Spleen (tissue), 11 donors: ENCODE results near the gene CIRBP. TPM values are rescaled to one million over a fixed set of nuclear protein-coding genes. Genes with fewer than 3 reads are reported as not detected.
"Not testable (repeated sequence)": the region's sequence is repeated elsewhere in the genome, so short reads cannot be mapped to it uniquely, and the experiment has no call there.

Source experiments
- DNase-seq: peaks from one replicate; pipeline ENCODE4 v3.0.0-alpha.2; 2020
- H3K27ac ChIP-seq, 8 donors: fragments of 200-600 bp; sonication (generic) in 7 of 8; 1 replicate in 4 of 8; 2 replicates in 4 of 8; pipeline versions ENCODE4 v1.5.0 to v1.8.0; 2016 to 2021; ENCODE audit warnings: inconsistent platforms in 4 of 8, mild to moderate bottlenecking in 4 of 8, moderate library complexity in 1 of 8
- H3K27me3 ChIP-seq, 7 donors: fragments of 200-600 bp; sonication (generic) in 6 of 7; replicated peaks in 1 of 7; 1 replicate in 4 of 7; 2 replicates in 3 of 7; pipeline versions ENCODE4 v1.5.0 to v1.8.0; 2016 to 2021; ENCODE audit warnings: inconsistent platforms in 3 of 7, mild to moderate bottlenecking in 1 of 7
- H3K36me3 ChIP-seq, 6 donors: fragments of 200-600 bp; sonication (generic) in 5 of 6; 1 replicate in 4 of 6; 2 replicates in 2 of 6; pipeline versions ENCODE4 v1.5.0 to v1.8.0; 2016 to 2021; ENCODE audit warnings: inconsistent platforms in 2 of 6
- H3K4me1 ChIP-seq, 6 donors: fragments of 200-600 bp; sonication (generic) in 5 of 6; 1 replicate in 3 of 6; 2 replicates in 3 of 6; pipeline versions ENCODE4 v1.5.0 to v1.8.0; 2016 to 2021; ENCODE audit warnings: inconsistent platforms in 3 of 6
- H3K4me3 ChIP-seq, 8 donors: fragments of 200-600 bp; sonication (generic) in 7 of 8; 1 replicate in 4 of 8; 2 replicates in 4 of 8; pipeline versions ENCODE4 v1.5.0 to v1.8.0; 2016 to 2021; ENCODE audit warnings: inconsistent platforms in 4 of 8, mild to moderate bottlenecking in 4 of 8, moderate library complexity in 2 of 8
- H3K9me3 ChIP-seq, 8 donors: fragments of 200-600 bp; sonication (generic) in 7 of 8; 1 replicate in 4 of 8; 2 replicates in 4 of 8; pipeline versions ENCODE4 v1.5.0 to v1.8.0; 2016 to 2021; ENCODE audit warnings: inconsistent platforms in 4 of 8
- CTCF ChIP-seq, 11 experiments: fragments of 200-600 bp in 7 of 11; fragments of 450-650 bp in 4 of 11; sonication (generic) in 4 of 11; IDR thresholded peaks in 8 of 11; conservative IDR thresholded peaks in 3 of 11; 1 replicate in 7 of 11; 2 replicates in 4 of 11; pipeline versions ENCODE4 v1.4.0 to v1.8.0; 2016 to 2021; ENCODE audit warnings: antibody characterized with exemption in 11 of 11, inconsistent platforms in 4 of 11, mild to moderate bottlenecking in 1 of 11
- POLR2A ChIP-seq, 3 donors: fragments of 450-650 bp; IDR thresholded peaks; one replicate each; pipeline ENCODE4 v1.5.1; 2017; ENCODE audit warnings: antibody characterized with exemption in 3 of 3, mild to moderate bottlenecking in 1 of 3
- POLR2AphosphoS5 ChIP-seq, 3 donors: sonication (generic); formaldehyde crosslinking; IDR thresholded peaks; one replicate each; pipeline ENCODE4 v1.5.1; 2017; ENCODE audit warnings: antibody characterized with exemption in 3 of 3
- WGBS, 5 donors: extraction: QIAGEN DNeasy Blood & Tissue Kit in 3 of 5; methylation state at CpG; one replicate each; pipeline versions ENCODE4 v1.1.5 to v1.1.7; 2013 to 2018; 5-methylcytosine and 5-hydroxymethylcytosine counted together
- intact Hi-C: fragments of 100-400 bp; cut with DNase I; formaldehyde crosslinking; loops from one replicate; pipeline ENCODE4 v1.15.0; 2023; ENCODE audit warnings: low total_unique reads
- polyA plus RNA-seq, 3 donors: library from polyadenylated mRNA; stranded (reverse); fragments of 200-250 nt; gene quantifications; one replicate each; pipeline ENCODE4 v1.2.1, GENCODE V29; 2013
- total RNA-seq, 7 donors: library from RNA; depleted of rRNA in 3 of 7; stranded (reverse); fragments of >200 nt in 3 of 7; fragmentation: NEBNext Ultra II Directional in 4 of 7; extraction: Animal tissue kit (Norgen Biotek cat#: 25700) in 4 of 7; gene quantifications; one replicate each; pipeline versions ENCODE4 v1.1.0 to v1.2.1, GENCODE V29; 2016 to 2021
- donor health status: healthy with polysubstance abuse.
- donor health status: DM: no; HTN: no; CAD: no; lungs with moderate emphysema.
- donor health status: DM: no; HTN: no; CAD: no.
- donor health status: Bipolar disorder and iron deficiency.
- donor health status: healthy.
- donor health status: DM: no; HTN: no; CAD: no.
- donor health status: DM: yes; HTN: yes; CAD: no.

CIRBP gene
- total and polyA plus RNA-seq, 10 donors = 333 to 894 (median 516) TPM

- WGBS, 5 donors = 54 to 78% (median 57%) methylated on average over 15 to 33 of the region's 33 CpGs
- Histone ChIP-seq H3K27ac (peak overlapping the region; percentile 45 to 100 (median 94)), H3K36me3 (peaks cover 0 to 15% (median 0%) of the 10 kb centered on the region in 6 donors), H3K4me3 (peak overlapping the region in 5 of 8 donors; percentile 9 to 61 (median 21)), H3K4me1 (peaks cover 52 to 94% (median 83%) of the 10 kb centered on the region in 6 donors), H3K27me3 (peaks cover 0 to 14% (median 0%) of the 10 kb centered on the region in 7 donors), H3K9me3 (no peaks in the 10 kb centered on the region)
- peak; percentile 97 for DNase-seq
- TF ChIP-seq POLR2AphosphoS5 (IDR thresholded peaks at IDR 0.05) = peak; percentile 59 to 80 (median 68)
- TF ChIP-seq POLR2A (IDR thresholded peaks at IDR 0.05) = no peak
- peak; percentile 87 to 99 (median 97) for TF ChIP-seq CTCF (IDR thresholded peaks at IDR 0.05 in 8 of 11, conservative IDR thresholded peaks at IDR 0.05 in 3 of 11)
- intact Hi-C loops = loop anchor here (2.0 kb wide), 1 partner anchor 23 kb away; no protein-coding TSS in a partner anchor
Measured at GRCh38 chr19:1243768-1244692, 25.1 kb upstream of the CIRBP start.

DNA sequence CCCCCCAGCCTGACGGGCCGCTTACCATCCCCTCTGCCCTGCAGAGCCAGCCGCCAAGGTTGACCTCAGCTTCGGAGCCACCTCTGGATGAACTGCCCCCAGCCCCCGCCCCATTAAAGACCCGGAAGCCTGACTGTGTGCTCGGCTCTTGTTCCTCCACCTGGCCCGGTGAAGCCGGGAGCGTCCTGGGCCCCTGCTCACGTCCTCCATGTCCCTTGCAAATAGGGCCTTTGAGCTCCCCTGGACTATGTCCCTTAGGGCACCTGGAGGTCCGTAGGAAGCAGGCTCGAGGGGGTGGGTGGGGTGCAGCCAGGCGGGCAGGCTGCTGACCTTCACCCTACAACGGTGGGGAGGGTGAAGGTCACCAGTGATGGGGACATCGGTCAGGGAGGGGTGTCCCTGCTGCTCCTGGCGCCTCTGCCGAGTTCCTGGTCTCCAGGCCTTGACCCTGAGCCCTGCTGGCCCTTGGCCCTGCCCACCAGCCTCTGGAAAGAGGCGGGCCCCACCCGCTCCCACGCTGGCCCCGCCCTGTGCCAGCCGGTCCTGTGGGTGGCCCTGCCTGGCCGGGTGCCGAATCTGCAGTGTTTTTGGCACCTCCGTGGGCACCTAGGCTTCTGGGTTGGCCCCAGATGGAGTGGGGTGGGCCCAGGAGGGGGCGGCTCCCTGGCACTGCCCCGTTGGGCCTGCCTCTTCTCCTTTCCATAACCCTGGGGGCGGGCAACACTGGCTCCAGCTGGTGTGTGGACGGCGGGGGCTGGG lies 24.3 kb upstream of the CIRBP start:
- intact Hi-C loops = loop anchor here (2.0 kb wide), 1 partner anchor 22 kb away; no protein-coding TSS in a partner anchor
- peaks cover 52 to 86% (median 77%) of the 10 kb centered on the region in 6 donors for H3K4me1 ChIP-seq
- DNase-seq = peak; percentile 92
- TF ChIP-seq POLR2A (IDR thresholded peaks at IDR 0.05) = no peak
- TF ChIP-seq CTCF (IDR thresholded peaks at IDR 0.05 in 8 of 11, conservative IDR thresholded peaks at IDR 0.05 in 3 of 11) = peak in 2 of 11 experiments; percentile 3 to 11
- peak; percentile 44 to 82 (median 63) for TF ChIP-seq POLR2AphosphoS5 (IDR thresholded peaks at IDR 0.05)
- WGBS, 5 donors = 28 to 47% (median 36%) methylated on average over 12 to 31 of the region's 31 CpGs
- H3K4me3 ChIP-seq = peak overlapping the region in 5 of 8 donors; percentile 9 to 61 (median 21)
- peaks cover 0 to 8% (median 0%) of the 10 kb centered on the region in 7 donors for H3K27me3 ChIP-seq
- H3K27ac ChIP-seq = peak overlapping the region; percentile 45 to 100 (median 94)
- peaks cover 0 to 16% (median 0%) of the 10 kb centered on the region in 6 donors for H3K36me3 ChIP-seq
- H3K9me3 ChIP-seq = no peaks in the 10 kb centered on the region

GRCh38 chr19:1245494-1246264 lies 23.5 kb upstream of the CIRBP start:
- no peaks in the 10 kb centered on the region for H3K9me3 ChIP-seq
- TF ChIP-seq POLR2AphosphoS5 (IDR thresholded peaks at IDR 0.05) (peak; percentile 71 to 84 (median 75)), POLR2A (IDR thresholded peaks at IDR 0.05) (no peak)
- 63 to 85% (median 77%) methylated on average over 10 to 26 of the region's 26 CpGs for WGBS, 5 donors
- peak overlapping the region in 1 of 8 donors; percentile 61 for H3K4me3 ChIP-seq
- H3K36me3 ChIP-seq = peaks cover 0 to 23% (median 2%) of the 10 kb centered on the region in 6 donors
- peaks cover 0 to under 1% (median 0%) of the 10 kb centered on the region in 7 donors for H3K27me3 ChIP-seq
- peak overlapping the region; percentile 45 to 100 (median 94) for H3K27ac ChIP-seq
- DNase-seq = peak; percentile 88
- peaks cover 48 to 78% (median 70%) of the 10 kb centered on the region in 6 donors for H3K4me1 ChIP-seq
- intact Hi-C loops = loop anchor here (2.0 kb wide), 1 partner anchor 21 kb away; no protein-coding TSS in a partner anchor

DNA sequence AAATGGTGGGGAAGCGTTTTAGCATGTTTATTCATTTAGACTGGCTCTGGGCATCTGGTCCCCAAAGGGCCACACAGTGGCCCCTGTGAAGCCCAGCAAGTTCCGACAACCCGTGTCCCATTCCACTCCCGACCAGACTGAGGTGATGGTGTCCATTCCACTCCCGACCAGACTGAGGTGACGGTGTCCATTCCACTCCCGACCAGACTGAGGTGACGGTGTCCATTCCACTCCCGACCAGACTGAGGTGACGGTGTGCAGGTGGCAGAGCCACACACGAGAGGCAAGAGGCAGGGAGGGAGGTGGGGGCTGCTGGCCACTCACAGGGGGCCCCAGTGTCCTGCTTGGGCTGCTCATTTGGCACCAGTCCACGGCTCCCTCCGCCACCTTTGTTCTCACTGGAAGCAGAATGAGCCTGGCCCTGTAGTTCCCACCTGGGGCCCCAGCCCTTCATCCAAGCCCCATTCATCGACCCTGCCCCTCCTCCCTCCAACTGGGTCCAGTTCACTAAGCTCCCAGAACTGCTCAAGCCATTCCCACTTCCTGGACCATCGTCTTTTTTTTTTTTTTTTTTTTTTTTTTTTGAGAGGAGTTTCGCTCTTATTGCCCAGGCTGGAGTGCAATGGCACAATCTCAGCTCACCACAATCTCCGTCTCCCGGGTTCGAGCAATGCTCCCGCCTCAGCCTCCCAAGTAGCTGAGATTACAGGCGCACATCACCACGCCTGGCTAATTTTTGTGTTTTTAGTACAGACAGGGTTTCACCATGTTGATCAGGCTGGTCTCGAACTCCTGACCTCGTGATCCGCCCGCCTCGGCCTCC lies 22.7 kb upstream of the CIRBP start:
- 76 to 83% (median 80%) methylated on average over 20 to 27 of the region's 27 CpGs for WGBS, 5 donors
- Histone ChIP-seq H3K4me1 (peaks cover 40 to 74% (median 65%) of the 10 kb centered on the region in 6 donors), H3K36me3 (peaks cover 0 to 31% (median 7%) of the 10 kb centered on the region in 6 donors), H3K4me3 (peak overlapping the region in 1 of 8 donors; percentile 61), H3K27ac (peak overlapping the region; percentile 42 to 100 (median 94))
- DNase-seq, H3K9me3 ChIP-seq, H3K27me3 ChIP-seq, intact Hi-C loops: not testable (repeated sequence)
